ACC112 (cell line): ENCODE measurements around the gene FBLN5.
A peak's percentile ranks its signal among the peaks of the same experiment; 100 is the strongest.
"Not testable (repeated sequence)": the region's sequence is repeated elsewhere in the genome, so short reads cannot be mapped to it uniquely, and the experiment has no call there.

ENCODE experiments used
- H2AFZ ChIP-seq: fragments of 200-600 bp; sonication (generic); one replicate; pipeline ENCODE4 v1.6.0; 2017; ENCODE audit warnings: antibody characterized with exemption, low read length; ENCODE audit not compliant: unreplicated experiment
- H3K27ac ChIP-seq: fragments of 200-600 bp; sonication (generic); 2 replicates; pipeline ENCODE4 v1.5.1; 2014; ENCODE audit warnings: low read depth, mild to moderate bottlenecking, antibody characterized with exemption, low read length, moderate library complexity
- H3K27me3 ChIP-seq: fragments of 200-600 bp; sonication (generic); 2 replicates; pipeline ENCODE4 v1.6.1; 2014; ENCODE audit warnings: mild to moderate bottlenecking, antibody characterized with exemption, low read length, moderate library complexity, mixed read lengths; ENCODE audit not compliant: insufficient read depth
- H3K36me3 ChIP-seq: fragments of 200-600 bp; sonication (generic); 2 replicates; pipeline ENCODE4 v1.6.1; 2016; ENCODE audit warnings: mild to moderate bottlenecking, antibody characterized with exemption, low read length, moderate library complexity, mixed read lengths; ENCODE audit not compliant: insufficient read depth
- H3K4me1 ChIP-seq: fragments of 200-600 bp; sonication (generic); one replicate; pipeline ENCODE4 v1.6.1; 2016; ENCODE audit warnings: low read length, mixed read lengths; ENCODE audit not compliant: insufficient read depth, unreplicated experiment, control insufficient read depth
- H3K4me3 ChIP-seq: fragments of 200-600 bp; sonication (generic); 2 replicates; pipeline ENCODE4 v1.5.1; 2014; ENCODE audit warnings: mild to moderate bottlenecking, low read depth, low read length
- H3K79me2 ChIP-seq: fragments of 200-600 bp; sonication (generic); one replicate; pipeline ENCODE4 v1.6.0; 2016; ENCODE audit warnings: low read length; ENCODE audit not compliant: control insufficient read depth, unreplicated experiment, insufficient read depth

The FBLN5 gene

GRCh38 chr14:91845056-91845455 lies 102.4 kb downstream of the FBLN5 start:
- H3K4me3 ChIP-seq, H3K4me1 ChIP-seq, H3K36me3 ChIP-seq, H3K79me2 ChIP-seq, H3K27ac ChIP-seq, H2AFZ ChIP-seq: not testable (repeated sequence)
- H3K27me3 ChIP-seq: peaks cover 18% of the 10 kb centered on the region

DNA sequence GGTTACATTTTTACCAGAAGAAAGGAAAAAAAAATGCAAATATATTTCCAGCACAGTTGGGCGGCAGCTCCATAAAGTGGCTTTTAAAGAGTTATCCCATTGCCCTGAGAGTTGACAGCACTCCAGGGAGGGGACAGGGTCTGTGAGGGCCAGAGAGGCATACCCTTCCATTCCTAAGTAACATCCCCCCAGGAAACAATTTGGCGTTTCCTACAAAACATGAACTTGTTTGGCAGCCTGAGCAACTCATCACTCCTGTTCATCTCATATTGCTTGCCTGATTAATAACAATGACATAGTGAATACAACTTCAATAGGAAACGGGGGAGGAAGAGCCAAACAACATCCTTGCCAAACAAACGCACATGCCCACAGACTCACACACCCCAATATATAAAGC lies 103.5 kb downstream of the FBLN5 start:
- Histone ChIP-seq H3K27me3 (peaks cover 18% of the 10 kb centered on the region), H3K36me3 (no peaks in the 10 kb centered on the region), H2AFZ (no peak overlapping the region), H3K4me3 (no peak overlapping the region), H3K79me2 (no peaks in the 10 kb centered on the region), H3K4me1 (no peaks in the 10 kb centered on the region), H3K27ac (no peak overlapping the region)

- H2AFZ ChIP-seq: no peak overlapping the region
- no peak overlapping the region for H3K4me3 ChIP-seq
- H3K27me3 ChIP-seq: peaks cover 17% of the 10 kb centered on the region
- no peaks in the 10 kb centered on the region for H3K79me2 ChIP-seq
- no peak overlapping the region for H3K27ac ChIP-seq
- no peaks in the 10 kb centered on the region for H3K36me3 ChIP-seq
- no peaks in the 10 kb centered on the region for H3K4me1 ChIP-seq
Measured at GRCh38 chr14:91843437-91843836, 104.1 kb downstream of the FBLN5 start.

- Histone ChIP-seq H3K4me3 (no peak overlapping the region), H3K36me3 (no peaks in the 10 kb centered on the region), H2AFZ (no peak overlapping the region), H3K4me1 (no peaks in the 10 kb centered on the region), H3K27ac (no peak overlapping the region), H3K79me2 (no peaks in the 10 kb centered on the region), H3K27me3 (peaks cover 28% of the 10 kb centered on the region)
Measured at GRCh38 chr14:91841065-91841464, 106.4 kb downstream of the FBLN5 start.

DNA sequence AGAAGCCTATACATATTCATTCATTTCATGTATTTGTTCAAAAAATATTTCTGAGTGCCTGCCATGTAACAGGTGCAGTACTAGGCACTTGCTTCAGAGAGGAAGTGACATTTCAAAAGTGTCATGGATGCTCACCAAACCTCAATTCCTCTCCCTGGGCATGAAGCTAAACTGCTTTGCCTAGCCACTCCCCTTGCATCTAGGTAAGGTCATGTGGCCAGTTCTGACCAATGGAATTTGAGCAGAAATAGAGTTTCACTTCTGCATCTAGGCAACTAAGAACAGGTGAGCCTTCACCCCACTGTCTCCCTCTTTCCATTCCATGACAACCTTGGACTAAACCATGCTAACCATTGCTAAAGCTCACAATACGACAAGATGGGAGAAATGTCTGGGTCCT lies 107.7 kb downstream of the FBLN5 start:
- Histone ChIP-seq H3K27me3 (peaks cover 35% of the 10 kb centered on the region), H3K4me1 (no peaks in the 10 kb centered on the region), H2AFZ (no peak overlapping the region), H3K4me3 (no peak overlapping the region), H3K27ac (no peak overlapping the region), H3K79me2 (no peaks in the 10 kb centered on the region), H3K36me3 (no peaks in the 10 kb centered on the region)

DNA sequence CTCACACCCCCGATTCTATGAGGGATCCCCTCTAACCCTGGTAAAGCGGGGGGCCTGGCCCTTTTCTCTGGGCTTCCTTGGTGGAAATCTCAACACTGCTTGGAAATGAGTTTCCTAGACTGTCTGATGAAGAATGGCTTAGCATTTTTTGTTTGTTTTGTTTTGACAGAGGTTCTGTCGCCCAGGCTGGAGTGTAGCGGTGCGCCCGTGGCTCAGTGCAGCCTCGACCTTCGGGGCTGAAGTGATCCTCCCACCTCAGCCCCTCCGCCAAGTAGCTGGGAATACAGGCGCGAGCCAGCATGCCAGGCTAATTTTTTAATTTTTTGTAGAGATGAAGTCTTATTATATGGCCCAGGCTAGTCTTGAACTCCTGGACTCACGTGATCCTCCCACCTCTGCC lies 110.4 kb downstream of the FBLN5 start:
- Histone ChIP-seq H3K79me2 (no peaks in the 10 kb centered on the region), H3K4me3 (peak overlapping the region; percentile 70; the same call in 1 of the 2 replicates), H2AFZ (no peak overlapping the region), H3K27me3 (peaks cover 50% of the 10 kb centered on the region), H3K27ac (no peak overlapping the region), H3K36me3 (no peaks in the 10 kb centered on the region), H3K4me1 (no peaks in the 10 kb centered on the region)

DNA sequence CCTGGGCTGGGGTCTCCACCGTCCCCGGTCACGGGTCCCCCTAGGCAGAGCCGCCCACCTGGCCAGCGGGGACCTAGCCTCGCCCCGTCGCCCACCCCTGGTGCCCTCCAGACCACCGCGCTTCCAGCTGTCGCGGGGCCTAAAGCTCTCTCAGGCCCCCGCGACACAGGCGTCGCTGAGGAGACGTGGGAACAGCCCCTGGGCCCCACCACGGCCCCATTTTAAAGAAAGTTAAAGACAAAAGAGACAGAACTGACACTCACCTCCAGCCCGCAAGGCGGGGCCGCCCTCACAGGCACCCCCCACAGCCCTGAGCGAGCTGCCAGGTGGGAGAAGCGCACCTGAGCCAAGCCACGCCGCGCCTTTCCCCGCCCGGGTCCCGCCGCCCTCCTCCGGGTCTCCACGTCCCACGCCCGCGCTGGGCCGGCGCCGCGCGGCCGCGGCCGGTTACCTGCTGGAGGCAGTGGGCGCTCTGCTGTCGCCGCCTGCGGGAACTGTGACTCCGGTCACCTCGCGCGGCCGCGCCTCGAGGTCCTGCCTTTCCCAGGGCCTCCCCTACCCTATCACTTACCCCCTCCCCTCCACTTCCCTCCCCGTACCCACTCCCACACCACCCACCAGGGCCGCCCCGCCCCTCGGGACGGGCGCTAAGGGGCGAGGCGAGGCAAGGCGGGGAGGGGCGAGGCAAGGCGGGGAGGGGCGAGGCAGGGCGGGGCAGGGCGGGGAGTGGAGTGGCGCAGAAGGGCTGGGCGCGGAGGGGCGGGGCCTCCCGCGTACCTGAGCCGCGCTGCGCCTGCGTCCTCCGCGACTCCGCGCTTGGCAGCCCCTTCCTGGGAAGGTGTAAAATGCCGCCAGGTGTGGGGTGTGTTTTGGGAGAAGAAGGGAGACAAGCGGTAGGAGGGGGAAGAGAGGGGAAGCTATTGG lies 111.3 kb downstream of the FBLN5 start:
- Histone ChIP-seq H3K4me3 (peak overlapping the region; percentile 70), H3K27me3 (peaks cover 50% of the 10 kb centered on the region), H3K4me1 (no peaks in the 10 kb centered on the region), H3K79me2 (no peaks in the 10 kb centered on the region), H3K36me3 (no peaks in the 10 kb centered on the region), H3K27ac (no peak overlapping the region), H2AFZ (no peak overlapping the region)

DNA sequence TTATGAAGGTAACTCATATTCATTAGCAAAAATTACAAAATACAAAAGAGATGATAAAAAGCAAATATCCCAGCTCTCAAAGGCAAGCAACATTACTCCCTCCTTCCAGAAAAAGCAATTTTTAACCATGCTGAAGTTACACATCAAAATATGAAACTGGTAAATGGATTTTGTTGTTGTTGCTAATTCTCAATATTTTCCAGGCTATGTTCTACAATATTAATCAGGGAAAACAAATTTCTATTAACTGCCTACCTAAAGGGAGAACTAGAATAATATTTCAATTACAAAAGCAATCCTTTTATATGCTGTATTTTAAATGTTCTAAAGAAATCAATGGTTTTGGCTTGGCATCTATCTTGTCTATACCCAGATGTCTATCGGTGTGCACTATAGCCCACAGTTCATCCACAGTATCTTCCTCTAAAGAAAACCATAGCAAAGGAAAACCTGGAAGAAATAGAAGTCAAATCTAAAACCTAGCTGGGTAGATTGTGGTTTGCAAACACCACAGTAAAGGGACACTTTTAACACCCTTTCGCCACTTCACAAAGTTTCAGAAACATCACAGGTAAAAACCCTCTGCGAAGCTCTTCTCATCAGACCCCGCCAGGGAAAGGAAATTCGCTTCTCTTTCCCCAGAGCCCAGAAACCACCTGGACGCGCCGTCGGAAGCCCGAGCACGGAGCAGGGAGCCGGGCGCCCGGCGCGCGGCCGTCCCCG lies 112.1 kb downstream of the FBLN5 start:
- Histone ChIP-seq H3K36me3 (no peaks in the 10 kb centered on the region), H3K4me1 (no peaks in the 10 kb centered on the region), H3K27ac (no peak overlapping the region), H3K4me3 (no peak overlapping the region), H3K27me3 (peaks cover 54% of the 10 kb centered on the region), H2AFZ (no peak overlapping the region), H3K79me2 (no peaks in the 10 kb centered on the region)

DNA sequence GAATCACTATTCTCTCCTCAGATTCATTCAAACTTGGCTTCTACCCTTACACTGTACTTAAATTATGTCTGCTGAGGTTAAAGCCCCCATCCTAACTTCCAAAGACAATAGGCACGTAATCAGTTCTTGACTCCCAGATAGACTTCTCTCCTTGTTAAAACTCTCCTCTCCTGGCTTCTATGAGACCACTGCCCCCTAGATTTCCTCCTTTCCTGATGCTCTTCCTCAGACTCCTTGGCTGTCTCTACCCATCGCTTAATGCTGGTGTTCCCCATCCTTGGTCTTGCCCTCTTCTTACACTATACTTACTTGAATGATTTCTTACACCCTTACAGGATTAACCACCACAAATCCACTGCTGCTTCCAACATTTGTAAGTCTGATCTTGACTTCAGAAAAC lies 112.9 kb downstream of the FBLN5 start:
- Histone ChIP-seq H3K4me1 (no peaks in the 10 kb centered on the region), H3K27me3 (peaks cover 62% of the 10 kb centered on the region), H3K79me2 (no peaks in the 10 kb centered on the region), H2AFZ (no peak overlapping the region), H3K27ac (no peak overlapping the region), H3K36me3 (no peaks in the 10 kb centered on the region), H3K4me3 (no peak overlapping the region)

DNA sequence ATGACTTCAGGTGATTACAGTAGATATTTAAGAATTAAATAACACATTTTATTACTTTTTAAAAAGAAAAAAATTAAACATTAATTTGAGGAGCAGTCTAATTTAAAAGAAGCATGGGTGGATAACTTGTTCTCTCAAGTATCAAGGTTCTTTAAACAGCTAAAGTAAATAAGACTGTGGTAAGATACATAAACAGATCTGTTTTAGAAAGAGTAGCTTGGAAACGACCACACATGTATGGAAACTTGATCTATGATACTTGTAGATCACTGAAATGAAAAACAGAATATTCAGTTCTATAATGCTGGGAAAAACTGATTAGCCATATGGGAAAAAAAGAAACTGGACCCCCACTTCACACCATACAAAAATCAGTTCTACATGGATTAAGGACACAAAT lies 116.2 kb downstream of the FBLN5 start:
- Histone ChIP-seq H3K27me3 (peaks cover 63% of the 10 kb centered on the region), H3K4me3 (no peak overlapping the region), H3K27ac (no peak overlapping the region), H3K4me1 (no peaks in the 10 kb centered on the region), H3K36me3 (no peaks in the 10 kb centered on the region), H3K79me2 (no peaks in the 10 kb centered on the region), H2AFZ (no peak overlapping the region)

- Histone ChIP-seq H2AFZ (no peak overlapping the region), H3K4me1 (no peaks in the 10 kb centered on the region), H3K79me2 (no peaks in the 10 kb centered on the region), H3K27me3 (peaks cover 57% of the 10 kb centered on the region), H3K36me3 (no peaks in the 10 kb centered on the region), H3K4me3 (no peak overlapping the region), H3K27ac (no peak overlapping the region)
Measured at GRCh38 chr14:91830777-91831176, 116.7 kb downstream of the FBLN5 start.
